ENCODE measurements around the gene GLI3. TPM values are rescaled to one million over a fixed set of nuclear protein-coding genes. Genes with fewer than 3 reads are reported as not detected.

GLI3 gene
- total and polyA plus RNA-seq, 10 of the 15 experiments (the other 5 are each of a cell fraction or from before 2014, with no cell fraction given) = 0.01 TPM; not detected in 8

GRCh38 chr7:42110333-42110732 is 126.7 kb downstream of the GLI3 start:
- intact Hi-C loops (cut with micrococcal nuclease; ENCODE audit: unreplicated experiment) (no loop called here), in situ Hi-C loops (cut with MboI) (no loop called here)
- Histone ChIP-seq H3K4me3 (no peak overlapping the region), H4K20me1 (ENCODE audit: control insufficient read depth, insufficient read depth) (no peaks in the 10 kb centered on the region), H3K4me1 (ENCODE audit: control insufficient read depth, insufficient read depth, low read length) (no peaks in the 10 kb centered on the region), H3K27ac (ENCODE audit: control insufficient read depth, insufficient read depth) (no peak overlapping the region), H3K9me3 (replicated peaks; ENCODE audit: control insufficient read depth, insufficient read depth, low read length) (no peaks in the 10 kb centered on the region), H3K27me3 (replicated peaks in 1 of 2; ENCODE audit: control insufficient read depth in 2 of 2, insufficient read depth in 2 of 2, low read length in 1 of 2) (no peaks in the 10 kb centered on the region), H3K79me2 (ENCODE audit: control insufficient read depth, insufficient read depth, low read length) (no peaks in the 10 kb centered on the region), H3K4me2 (ENCODE audit: control insufficient read depth, insufficient read depth) (no peak overlapping the region), H2AFZ (ENCODE audit: control insufficient read depth, low read depth, low read length) (no peak overlapping the region), H3K36me3 (ENCODE audit: control insufficient read depth in 2 of 2, insufficient read depth in 2 of 2, low read length in 1 of 2) (no peaks in the 10 kb centered on the region), H3K9ac (ENCODE audit: control insufficient read depth, insufficient read depth, low read length) (no peak overlapping the region)
- ChIA-PET CTCF (no interaction called here), RAD21 (ENCODE audit: unreplicated experiment) (no interaction called here), SMC1A (ENCODE audit: uncharacterized antibody, unreplicated experiment) (interaction anchor here (0.7 kb wide), 1 partner anchor 1030 kb away, joined by 3 read pairs; no protein-coding TSS in a partner anchor), POLR2A (no interaction called here)
- FAIRE-seq (no peak), DNase-seq (ENCODE audit: low read depth, low spot score) (no peak), ATAC-seq (no peak)
- BruUV-seq (replicated peaks) = no TSS peak
- WGBS (ENCODE audit: insufficient coverage, insufficient replicate concordance, low lambda C conversion rate, missing lambda C conversion rate) = 20% methylated on average over 5 of the region's 5 CpGs
- no peak for TF ChIP-seq IRF5 (IDR thresholded peaks at IDR 0.05; ENCODE audit: borderline replicate concordance)

- H3K27ac ChIP-seq (ENCODE audit: control insufficient read depth, insufficient read depth) = no peak overlapping the region
- H3K36me3 ChIP-seq (ENCODE audit: control insufficient read depth in 2 of 2, insufficient read depth in 2 of 2, low read length in 1 of 2) = no peaks in the 10 kb centered on the region
- H3K27me3 ChIP-seq (replicated peaks in 1 of 2; ENCODE audit: control insufficient read depth in 2 of 2, insufficient read depth in 2 of 2, low read length in 1 of 2) = no peaks in the 10 kb centered on the region
- no peak overlapping the region for H2AFZ ChIP-seq (ENCODE audit: control insufficient read depth, low read depth, low read length)
- ChIA-PET POLR2A (no interaction called here), SMC1A (ENCODE audit: uncharacterized antibody, unreplicated experiment) (interaction anchor here (0.6 kb wide), 1 partner anchor 187 kb away, joined by 5 read pairs; no protein-coding TSS in a partner anchor), RAD21 (ENCODE audit: unreplicated experiment) (no interaction called here), CTCF (interaction anchor here (0.7 kb wide), 1 partner anchor 149 kb away, joined by 3 read pairs; no protein-coding TSS in a partner anchor)
- no peak overlapping the region for H3K4me3 ChIP-seq
- H4K20me1 ChIP-seq (ENCODE audit: control insufficient read depth, insufficient read depth) = no peaks in the 10 kb centered on the region
- no peak for ATAC-seq
- intact Hi-C loops (cut with micrococcal nuclease; ENCODE audit: unreplicated experiment) (no loop called here), in situ Hi-C loops (cut with MboI) (no loop called here)
- no peaks in the 10 kb centered on the region for H3K9me3 ChIP-seq (replicated peaks; ENCODE audit: control insufficient read depth, insufficient read depth, low read length)
- no peak overlapping the region for H3K4me2 ChIP-seq (ENCODE audit: control insufficient read depth, insufficient read depth)
- WGBS (ENCODE audit: insufficient coverage, insufficient replicate concordance, low lambda C conversion rate, missing lambda C conversion rate) = 56% methylated on average over 7 of the region's 7 CpGs
- no peaks in the 10 kb centered on the region for H3K79me2 ChIP-seq (ENCODE audit: control insufficient read depth, insufficient read depth, low read length)
- H3K9ac ChIP-seq (ENCODE audit: control insufficient read depth, insufficient read depth, low read length) = no peak overlapping the region
- H3K4me1 ChIP-seq (ENCODE audit: control insufficient read depth, insufficient read depth, low read length) = no peaks in the 10 kb centered on the region
- no peak for DNase-seq (ENCODE audit: low read depth, low spot score)
- BruUV-seq (replicated peaks) = no TSS peak
- FAIRE-seq = no peak
- no peak for TF ChIP-seq GABPA (IDR thresholded peaks at IDR 0.05; ENCODE audit: low read depth)
- TF ChIP-seq TCF12 (IDR thresholded peaks at IDR 0.05; ENCODE audit: low read depth, low read length) = no peak
- TF ChIP-seq RB1 (IDR thresholded peaks at IDR 0.05; ENCODE audit: borderline replicate concordance) = no peak
- no peak for TF ChIP-seq ZBED1 (IDR thresholded peaks at IDR 0.05; ENCODE audit: borderline replicate concordance)
- no peak for TF ChIP-seq NKRF (conservative IDR thresholded peaks at IDR 0.05)
- TF ChIP-seq E2F4 (IDR thresholded peaks at IDR 0.05; ENCODE audit: low read depth, low read length) = no peak
- TF ChIP-seq RFX5 (IDR thresholded peaks at IDR 0.05; ENCODE audit: low read depth, low read length) = no peak
- no peak for TF ChIP-seq IRF3 (IDR thresholded peaks at IDR 0.05)
Observed at GRCh38 chr7:42108803-42109528, 128.0 kb downstream of the GLI3 start.

All from GM12878 (cell line).